ENCODE results near the gene LYPD3.
"Not testable (repeated sequence)": the region's sequence is repeated elsewhere in the genome, so short reads cannot be mapped to it uniquely, and the experiment has no call there.

Gene LYPD3

GRCh38 chr19:43460362-43461016 is 4.9 kb downstream of the LYPD3 start:
- no peak for DNase-seq

- no peak for DNase-seq
Measured at GRCh38 chr19:43457809-43458208, 7.6 kb downstream of the LYPD3 start.

GRCh38 chr19:43455321-43456113 is 9.9 kb downstream of the LYPD3 start:
- no peak for DNase-seq

GRCh38 chr19:43454031-43454430 is 11.4 kb downstream of the LYPD3 start:
- DNase-seq = no peak

- no peak for DNase-seq
Measured at GRCh38 chr19:43452582-43452981, 12.8 kb downstream of the LYPD3 start.

- DNase-seq = no peak
Measured at GRCh38 chr19:43450545-43450997, 14.8 kb downstream of the LYPD3 start.

GRCh38 chr19:43447655-43448054 is 17.8 kb downstream of the LYPD3 start:
- no peak for DNase-seq

- peak; percentile 76 for DNase-seq
Measured at GRCh38 chr19:43446746-43447489, 18.5 kb downstream of the LYPD3 start.

GRCh38 chr19:43445426-43445825 is 20.0 kb downstream of the LYPD3 start:
- no peak for DNase-seq

DNA sequence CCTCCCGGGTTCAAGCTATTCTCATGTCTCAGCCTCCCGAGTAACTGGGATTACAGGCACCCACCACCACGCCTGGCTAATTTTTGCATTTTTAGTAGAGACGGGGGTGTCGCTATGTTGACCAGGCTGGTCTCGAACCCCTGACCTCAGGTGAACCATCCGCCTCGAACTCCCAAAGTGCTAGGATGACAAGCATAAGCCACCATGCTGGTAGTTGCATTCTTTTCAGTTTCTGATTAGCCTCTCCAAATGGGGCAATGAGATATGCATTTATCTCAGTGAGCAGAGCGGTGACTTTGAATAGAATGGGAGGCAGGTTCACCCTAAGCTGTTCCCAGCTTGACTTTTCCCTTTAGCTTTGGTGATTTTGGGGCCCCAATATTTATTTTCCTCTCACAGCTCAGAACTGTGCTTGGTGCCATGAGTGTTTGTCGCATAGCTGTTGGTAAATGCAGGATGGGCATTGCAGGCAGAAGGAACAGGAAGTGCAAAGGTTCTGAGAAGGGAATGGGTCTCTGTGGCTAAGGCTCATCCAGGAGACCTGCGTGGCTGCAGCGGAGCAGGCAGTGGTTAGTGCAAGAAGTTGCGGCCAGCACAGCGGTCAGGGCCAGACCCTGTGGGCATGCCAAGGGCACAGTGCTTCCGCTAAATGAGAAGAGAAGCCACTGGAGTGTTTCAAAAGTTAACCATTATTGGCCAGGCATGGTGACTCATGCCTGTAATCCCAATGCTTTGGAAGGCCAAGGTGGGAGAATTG is 20.7 kb downstream of the LYPD3 start:
- DNase-seq = no peak

- DNase-seq = not testable (repeated sequence)
Measured at GRCh38 chr19:43444091-43444490, 21.3 kb downstream of the LYPD3 start.

GRCh38 chr19:43441716-43442115 is 23.7 kb downstream of the LYPD3 start:
- no peak for DNase-seq

GRCh38 chr19:43439709-43440063 is 25.7 kb downstream of the LYPD3 start:
- DNase-seq = no peak

- DNase-seq = no peak
Measured at GRCh38 chr19:43439032-43439708, 26.2 kb downstream of the LYPD3 start.

DNA sequence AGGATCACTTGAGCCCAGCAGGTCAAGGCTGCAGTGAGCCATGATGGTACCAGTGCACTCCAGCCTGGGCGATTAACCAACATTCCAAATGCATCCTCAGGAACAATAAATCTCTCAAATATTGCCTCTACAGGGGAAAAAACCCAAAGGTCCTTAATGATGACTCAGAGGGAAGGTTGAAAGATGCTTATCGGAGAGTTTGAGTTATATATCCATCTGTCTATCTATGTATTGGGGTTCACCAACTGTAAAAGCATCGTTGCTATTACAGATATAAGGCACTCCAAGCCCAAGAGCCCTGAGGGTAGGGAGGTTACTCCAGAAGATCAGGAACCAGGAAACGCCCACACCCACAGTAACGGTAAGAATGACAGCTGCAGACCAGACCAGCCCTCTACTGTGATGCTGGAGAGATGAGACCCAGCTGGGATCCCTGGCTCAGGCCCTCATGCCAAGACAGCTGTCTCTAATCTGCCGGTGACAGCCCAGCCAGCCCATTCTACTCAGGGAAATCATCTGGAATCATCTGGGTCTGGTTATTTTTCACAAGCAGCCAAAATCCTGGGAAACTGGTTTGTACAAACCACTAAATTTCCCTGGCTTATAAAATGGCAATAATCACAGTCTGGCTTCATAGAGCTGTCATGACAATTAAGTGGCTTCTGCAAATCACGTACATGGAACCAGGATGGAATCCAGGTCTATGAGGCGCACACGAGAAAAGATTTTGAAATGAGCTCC is 26.9 kb downstream of the LYPD3 start:
- no peak for DNase-seq

DNA sequence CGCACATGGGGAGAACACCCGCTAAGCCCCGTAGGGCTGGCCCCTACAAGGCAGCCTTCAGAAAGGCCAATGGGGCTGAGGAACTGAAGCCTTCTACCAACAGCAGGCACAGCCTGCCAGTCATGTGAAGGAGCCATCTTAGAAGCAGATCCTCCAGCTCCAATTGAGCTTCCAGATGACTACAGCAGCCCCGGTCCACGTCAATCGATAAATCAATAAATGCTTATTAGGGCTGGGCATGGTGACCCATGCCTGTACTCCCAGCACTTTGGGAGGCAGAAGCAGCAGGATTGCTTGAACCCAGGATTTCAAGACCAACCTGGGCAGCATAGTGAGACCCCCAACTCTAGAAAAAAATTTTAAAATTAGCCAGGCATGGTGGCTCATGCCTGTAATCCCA is 27.7 kb downstream of the LYPD3 start:
- DNase-seq = no peak

DNA sequence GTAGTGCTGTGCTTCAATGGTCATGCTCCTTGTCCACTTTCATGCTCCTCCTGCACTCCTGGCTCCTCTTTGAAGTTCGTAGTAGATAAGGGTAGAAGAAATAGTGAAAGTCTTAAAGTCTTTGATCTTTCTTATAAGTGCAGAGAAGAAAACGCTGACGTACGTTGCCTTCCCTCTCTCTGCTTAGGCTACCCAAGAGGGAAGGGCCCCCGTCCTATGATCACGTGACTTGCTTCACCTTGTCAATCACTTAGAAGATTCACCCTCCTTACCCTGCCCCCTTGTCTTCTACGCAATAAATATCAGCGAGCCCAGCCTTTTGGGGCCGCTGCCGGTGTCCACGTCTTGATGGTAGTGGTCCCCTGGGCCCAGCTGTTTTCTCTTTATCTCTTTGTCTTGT is 28.1 kb downstream of the LYPD3 start:
- DNase-seq = not testable (repeated sequence)

GRCh38 chr19:43435775-43436174 is 29.6 kb downstream of the LYPD3 start:
- no peak for DNase-seq

DNA sequence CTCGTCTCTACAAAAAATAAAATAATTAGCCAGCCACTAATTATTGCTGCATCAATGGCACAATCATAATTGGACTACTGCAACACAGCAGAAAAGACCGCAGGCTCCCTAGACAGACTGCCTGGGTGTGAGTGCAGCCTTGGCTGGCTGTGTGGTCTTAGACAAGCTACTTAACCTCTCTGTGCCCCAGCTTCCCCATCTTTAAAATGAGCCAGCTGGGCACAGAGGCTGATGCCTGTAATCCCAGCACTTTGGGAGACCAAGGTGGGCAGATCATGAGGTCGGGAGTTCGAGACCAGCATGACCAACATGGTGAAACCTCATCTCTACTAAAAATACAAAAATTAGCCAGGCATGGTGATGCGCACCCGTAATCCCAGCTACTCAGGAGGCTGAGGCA is 31.7 kb downstream of the LYPD3 start:
- no peak for DNase-seq

- no peak for DNase-seq
Measured at GRCh38 chr19:43433358-43433673, 32.1 kb downstream of the LYPD3 start.

GRCh38 chr19:43430976-43431375 is 34.4 kb downstream of the LYPD3 start:
- no peak for DNase-seq

- no peak for DNase-seq
Measured at GRCh38 chr19:43430142-43430710, 35.2 kb downstream of the LYPD3 start.
